Calu3 (cell line): Measurements from ENCODE around the gene SEMA3B. TPM values are rescaled to one million over a fixed set of nuclear protein-coding genes. Genes with fewer than 3 reads are reported as not detected.

Source experiments
- Bru-seq: library from RNA; stranded (reverse); fragments of 400-500 nt; gene quantifications from one replicate; lab custom pipeline; 2021; lab: Mats Ljungman, UMichigan
- BruChase-seq, 2 experiments: library from RNA; stranded (reverse); fragments of 400-500 nt; gene quantifications; one replicate each; lab custom pipeline; 2021; lab: Mats Ljungman, UMichigan
- BruUV-seq: library from RNA; stranded (reverse); fragments of 400-500 nt; replicated peaks from 2 replicates; lab custom pipeline; 2021; lab: Mats Ljungman, UMichigan
- CTCF ChIA-PET: fragments of 300-600 bp; sonication (Branson Sonifier 250); formaldehyde crosslinking; loops from one replicate; lab custom pipeline; 2022; ENCODE audit warnings: antibody characterized with exemption; lab: Charles Lee
- DNase-seq: peaks from one replicate; pipeline ENCODE4 v3.0.0; 2022
- H3K27ac Mint-ChIP-seq: one replicate; pipeline ENCODE4 v1.8.0; 2022; ENCODE audit warnings: mixed read lengths; ENCODE audit not compliant: unreplicated experiment
- H3K27me3 Mint-ChIP-seq: one replicate; pipeline ENCODE4 v1.8.0; 2022; ENCODE audit warnings: mixed read lengths; ENCODE audit not compliant: unreplicated experiment
- H3K36me3 Mint-ChIP-seq: one replicate; pipeline ENCODE4 v1.8.0; 2022; ENCODE audit warnings: mild to moderate bottlenecking, moderate library complexity, mixed read lengths; ENCODE audit not compliant: insufficient read depth, unreplicated experiment
- H3K4me1 Mint-ChIP-seq: one replicate; pipeline ENCODE4 v1.8.0; 2022; ENCODE audit warnings: mild to moderate bottlenecking, low read depth, mixed read lengths; ENCODE audit not compliant: unreplicated experiment
- H3K4me3 Mint-ChIP-seq: one replicate; pipeline ENCODE4 v1.8.0; 2022; ENCODE audit warnings: mild to moderate bottlenecking, low read depth, moderate library complexity, mixed read lengths; ENCODE audit not compliant: unreplicated experiment
- H3K9me3 Mint-ChIP-seq: one replicate; pipeline ENCODE4 v1.8.0; 2022; ENCODE audit warnings: low read depth, mixed read lengths; ENCODE audit not compliant: unreplicated experiment
- CTCF ChIP-seq: fragments of 200-600 bp; IDR thresholded peaks from one replicate; pipeline ENCODE4 v1.8.0; 2022; ENCODE audit warnings: antibody characterized with exemption; ENCODE audit not compliant: unreplicated experiment
- intact Hi-C: fragments of 100-400 bp; cut with micrococcal nuclease; formaldehyde crosslinking; loops from one replicate; pipeline ENCODE4 v1.10.0; 2022; ENCODE audit not compliant: unreplicated experiment
- long read RNA-seq: library from polyadenylated mRNA; stranded (forward); transcript quantifications from one replicate; pipeline ENCODE4 v2.0.0, GENCODE V29; 2022
- total RNA-seq: library from RNA; stranded (reverse); gene quantifications from 2 replicates; pipeline ENCODE4 v1.2.3, GENCODE V29; 2022

SEMA3B gene
- 20.3 and 25.7 TPM in 2 replicates for total RNA-seq
- Bru-seq, nascent RNA: percentile 47 among the genes with signal in this experiment
- percentile 68 among the genes with signal in this experiment for BruChase-seq, experiment 1, labeled RNA remaining after a 6-hour chase
- BruChase-seq, experiment 2, labeled RNA remaining after a 2-hour chase: percentile 62 among the genes with signal in this experiment
- long read RNA-seq, transcript SEMA3B-212 (17 exons, 2,958 nt): major isoform, 7 of 40 reads
- long read RNA-seq, transcript SEMA3B-204 (17 exons, 2,755 nt): major isoform, 7 of 40 reads
- long read RNA-seq, partial matches to known transcripts: 11 of 40 reads
- long read RNA-seq, other reads (novel, unspliced or antisense): 15 of 40 reads

GRCh38 chr3:50268703-50269451 lies at the start of gene SEMA3B:
SEMA3B (plus strand) TSS chr3:50269147; CDS start chr3:50269241, 94 bp downstream.
- intact Hi-C loops: no loop called here
- no peaks in the 10 kb centered on the region for H3K27me3 Mint-ChIP-seq
- CTCF ChIA-PET: interaction anchor here (0.6 to 2.2 kb wide), 10 partner anchors 9 to 77 kb away, joined by 3 to 8 read pairs (median 4); partner anchors contain the start of gene GNAI2
- peak within 1 kb of the TSS; percentile 90 for H3K27ac Mint-ChIP-seq
- peaks cover 72% of the 10 kb centered on the region for H3K4me1 Mint-ChIP-seq
- peak; percentile 89 for DNase-seq
- H3K9me3 Mint-ChIP-seq: no peaks in the 10 kb centered on the region
- no peak for TF ChIP-seq CTCF
- no TSS peak for BruUV-seq
- H3K36me3 Mint-ChIP-seq: peaks cover 40% of the 10 kb centered on the region
- H3K4me3 Mint-ChIP-seq: peak within 1 kb of the TSS; percentile 63

- intact Hi-C loops: no loop called here
- no peaks in the 10 kb centered on the region for H3K36me3 Mint-ChIP-seq
- BruUV-seq: no TSS peak
- TF ChIP-seq CTCF: no peak
- H3K27me3 Mint-ChIP-seq: peaks cover 49% of the 10 kb centered on the region
- no peaks in the 10 kb centered on the region for H3K4me1 Mint-ChIP-seq
- no peak for DNase-seq
- H3K4me3 Mint-ChIP-seq: no peak overlapping the region
- CTCF ChIA-PET: no interaction called here
- no peaks in the 10 kb centered on the region for H3K9me3 Mint-ChIP-seq
- no peak overlapping the region for H3K27ac Mint-ChIP-seq
These were observed 49.7 kb upstream of the SEMA3B start for GRCh38 chr3:50219285-50219684.

- TF ChIP-seq CTCF: no peak
- H3K9me3 Mint-ChIP-seq: no peaks in the 10 kb centered on the region
- no TSS peak for BruUV-seq
These were observed 48.8 kb upstream of the SEMA3B start for GRCh38 chr3:50220109-50220508.

GRCh38 chr3:50221051-50221410 lies 47.9 kb upstream of the SEMA3B start:
- no peak for TF ChIP-seq CTCF
- no TSS peak for BruUV-seq
- Mint-ChIP-seq H3K36me3 (no peaks in the 10 kb centered on the region), H3K27me3 (peaks cover 65% of the 10 kb centered on the region), H3K4me3 (no peak overlapping the region), H3K27ac (no peak overlapping the region), H3K4me1 (no peaks in the 10 kb centered on the region), H3K9me3 (no peaks in the 10 kb centered on the region)
- DNase-seq: no peak
- intact Hi-C loops: no loop called here
- CTCF ChIA-PET: interaction anchor here (0.7 kb wide), 1 partner anchor 28 kb away, joined by 4 read pairs; no protein-coding TSS in a partner anchor

More at GRCh38 chr3:50220109-50220508, 48.8 kb upstream of the SEMA3B start:
- Mint-ChIP-seq H3K36me3 (no peaks in the 10 kb centered on the region), H3K27me3 (peaks cover 57% of the 10 kb centered on the region), H3K27ac (no peak overlapping the region), H3K4me1 (no peaks in the 10 kb centered on the region), H3K4me3 (no peak overlapping the region)
- CTCF ChIA-PET: no interaction called here
- DNase-seq: no peak
- intact Hi-C loops: no loop called here
